CD4-positive, alpha-beta T cell treated with Interferon alpha-2 for 1 hour (primary cell): ENCODE measurements around the gene SYT12.

Experiments
- DNase-seq, 2 donors: peaks; one replicate each; pipeline ENCODE4 v3.0.0-alpha.2; 2020 to 2022

SYT12 gene

GRCh38 chr11:67058506-67058905 is 35.6 kb downstream of the SYT12 start:
- no peak for DNase-seq

GRCh38 chr11:67059671-67060070 is 36.7 kb downstream of the SYT12 start:
- DNase-seq, result no peak

GRCh38 chr11:67060111-67060522 is 37.2 kb downstream of the SYT12 start:
- no peak for DNase-seq

GRCh38 chr11:67062526-67063373 is 39.8 kb downstream of the SYT12 start:
- DNase-seq, result no peak

GRCh38 chr11:67066333-67066709 is 43.4 kb downstream of the SYT12 start:
- DNase-seq, result no peak

- DNase-seq, result peak; percentile 64 to 73
Observed at GRCh38 chr11:67071420-67072284, 48.7 kb downstream of the SYT12 start.

- DNase-seq, result no peak
Observed at GRCh38 chr11:67072295-67072694, 49.4 kb downstream of the SYT12 start.

- no peak for DNase-seq
Observed at GRCh38 chr11:67073908-67074307, 51.0 kb downstream of the SYT12 start.

GRCh38 chr11:67076202-67076601 is 53.3 kb downstream of the SYT12 start:
- DNase-seq, result no peak

GRCh38 chr11:67079065-67079705 is 56.3 kb downstream of the SYT12 start:
- DNase-seq, result no peak

GRCh38 chr11:67082071-67082791 is 59.3 kb downstream of the SYT12 start:
- DNase-seq, result peak in 1 of 2 donors; percentile 6

GRCh38 chr11:67083786-67084366 is 60.9 kb downstream of the SYT12 start:
- no peak for DNase-seq

GRCh38 chr11:67085617-67086016 is 62.7 kb downstream of the SYT12 start:
- no peak for DNase-seq

- no peak for DNase-seq
Observed at GRCh38 chr11:67090717-67091116, 67.8 kb downstream of the SYT12 start.

- DNase-seq, result no peak
Observed at GRCh38 chr11:67095214-67095507, 72.2 kb downstream of the SYT12 start.

- no peak for DNase-seq
Observed at GRCh38 chr11:67098799-67099429, 76.0 kb downstream of the SYT12 start.

- no peak for DNase-seq
Observed at GRCh38 chr11:67099831-67100324, 76.9 kb downstream of the SYT12 start.
